T-cell (primary cell): ENCODE results near the gene NKAIN2. TPM values are rescaled to one million over a fixed set of nuclear protein-coding genes. Genes with fewer than 3 reads are reported as not detected.
"Not testable (repeated sequence)": the region's sequence is repeated elsewhere in the genome, so short reads cannot be mapped to it uniquely, and the experiment has no call there.

Experiments used
- ATAC-seq, 4 experiments: fragments of 200-7000 bp in 3 of 4; fragments of 150-1000 bp in 1 of 4; cut with Tn5 transposase; replicated peaks in 1 of 4; 1 replicate in 3 of 4; 2 replicates in 1 of 4; pipeline ENCODE4 v1.10.0; 2021; ENCODE audit warnings: moderate library complexity in 3 of 4, mild to moderate bottlenecking in 2 of 4, moderate number of reproducible peaks in 1 of 4
- CTCF ChIA-PET, 2 donors: fragments of 300-600 bp; sonication (Branson Sonifier 250); formaldehyde crosslinking; loops; one replicate each; lab custom pipeline; 2022; ENCODE audit warnings: antibody characterized with exemption in 2 of 2; lab: Charles Lee
- POLR2A ChIA-PET, 2 donors: fragments of 300-600 bp; sonication (Branson Sonifier 250); formaldehyde crosslinking; loops; one replicate each; lab custom pipeline; 2022; ENCODE audit warnings: antibody characterized with exemption in 2 of 2; lab: Charles Lee
- DNase-seq, 35 experiments: peaks; one replicate each; pipeline versions ENCODE4 v3.0.0 to v3.0.0-alpha.2; 2013 to 2023
- H3K27ac ChIP-seq: one replicate; pipeline ENCODE4 v1.5.1; 2013; ENCODE audit warnings: low read length
- H3K27me3 ChIP-seq, 2 experiments: replicated peaks in 1 of 2; 1 replicate in 1 of 2; 2 replicates in 1 of 2; pipeline versions ENCODE4 v1.6.1 to v1.7.0; 2013; ENCODE audit warnings: low read length in 1 of 2, mixed read lengths in 1 of 2; ENCODE audit not compliant: control insufficient read depth in 2 of 2, insufficient read depth in 2 of 2; ENCODE audit errors: extremely low read depth in 1 of 2
- H3K36me3 ChIP-seq, 2 donors: 1 replicate in 1 of 2; 2 replicates in 1 of 2; pipeline versions ENCODE4 v1.6.1 to v1.7.0; 2013; ENCODE audit warnings: low read length in 1 of 2; ENCODE audit not compliant: control insufficient read depth in 2 of 2, insufficient read depth in 1 of 2; ENCODE audit errors: extremely low read depth in 1 of 2
- H3K4me1 ChIP-seq, 2 experiments: 1 replicate in 1 of 2; 2 replicates in 1 of 2; pipeline versions ENCODE4 v1.6.1 to v1.7.0; 2013; ENCODE audit warnings: low read length in 2 of 2, mixed read lengths in 1 of 2; ENCODE audit not compliant: insufficient read depth in 2 of 2, control insufficient read depth in 1 of 2; ENCODE audit errors: extremely low read depth in 1 of 2
- H3K4me3 ChIP-seq, 2 donors: 1 replicate in 1 of 2; 2 replicates in 1 of 2; pipeline versions ENCODE4 v1.5.1 to v1.7.0; 2013; ENCODE audit warnings: mild to moderate bottlenecking in 2 of 2, low read length in 1 of 2, moderate library complexity in 1 of 2; ENCODE audit not compliant: control insufficient read depth in 1 of 2; ENCODE audit errors: extremely low read depth in 1 of 2
- H3K9me3 ChIP-seq: 2 replicates; pipeline ENCODE4 v1.7.0; 2013
- H3K27ac Mint-ChIP-seq, 2 donors: one replicate each; pipeline ENCODE4 v1.8.0; 2020 to 2021; ENCODE audit warnings: mild to moderate bottlenecking in 2 of 2, mixed read lengths in 2 of 2
- H3K27me3 Mint-ChIP-seq, 2 donors: one replicate each; pipeline ENCODE4 v1.8.0; 2021 to 2022; ENCODE audit warnings: mixed read lengths in 2 of 2
- H3K36me3 Mint-ChIP-seq: one replicate; pipeline ENCODE4 v1.8.0; 2021; ENCODE audit warnings: mixed read lengths
- H3K4me1 Mint-ChIP-seq, 3 donors: one replicate each; pipeline ENCODE4 v1.8.0; 2020 to 2022; ENCODE audit warnings: mixed read lengths in 3 of 3, mild to moderate bottlenecking in 1 of 3
- H3K4me3 Mint-ChIP-seq, 3 donors: one replicate each; pipeline ENCODE4 v1.8.0; 2020 to 2022; ENCODE audit warnings: mild to moderate bottlenecking in 3 of 3, mixed read lengths in 3 of 3, moderate library complexity in 3 of 3
- H3K9me3 Mint-ChIP-seq, 3 donors: one replicate each; pipeline ENCODE4 v1.8.0; 2020 to 2022; ENCODE audit warnings: mixed read lengths in 3 of 3
- WGBS: methylation state at CpG from one replicate; pipeline ENCODE4 v1.1.5; 2013; ENCODE audit warnings: missing lambda C conversion rate; ENCODE audit not compliant: insufficient coverage; 5-methylcytosine and 5-hydroxymethylcytosine counted together
- total RNA-seq, 35 experiments: library from RNA in 6 of 35; stranded (reverse) in 6 of 35; fragments of 120-200 nt in 1 of 35; gene quantifications; one replicate each; pipeline versions ENCODE4 v1.2.1 to v1.2.4 and lab custom pipeline; 2013 to 2026

NKAIN2 gene
- total RNA-seq, 5 donors from 2014 or later (not counting 1 experiment from before 2014, with no cell fraction given): 0.13 TPM; not detected in 4

DNA sequence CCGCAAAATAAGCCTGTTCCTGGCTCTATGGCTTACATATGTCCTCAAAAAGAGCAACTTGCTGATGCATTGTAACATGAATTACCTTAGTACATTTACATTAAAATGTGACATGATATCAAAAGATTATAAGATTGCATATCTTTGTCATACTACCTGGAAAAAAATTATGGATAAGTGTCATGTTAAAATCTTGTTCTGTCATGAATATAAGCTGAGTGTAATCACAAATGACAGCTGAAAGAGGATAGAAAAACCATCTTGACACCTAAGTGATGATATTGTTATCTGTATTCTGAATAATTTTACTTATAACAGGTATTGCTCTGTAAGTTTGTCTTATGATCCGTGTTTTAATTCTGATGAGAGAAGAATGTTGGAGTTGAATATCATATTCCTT lies 655.6 kb downstream of the NKAIN2 start:
- Mint-ChIP-seq H3K27ac (no peak overlapping the region), H3K27me3 (no peaks in the 10 kb centered on the region), H3K9me3 (peaks cover 1 to 4% (median 2%) of the 10 kb centered on the region in 3 donors), H3K4me3 (no peak overlapping the region), H3K4me1 (no peaks in the 10 kb centered on the region), H3K36me3 (no peaks in the 10 kb centered on the region)
- Histone ChIP-seq H3K4me1 (no peaks in the 10 kb centered on the region), H3K4me3 (no peak overlapping the region), H3K27me3 (no peaks in the 10 kb centered on the region), H3K9me3 (no peaks in the 10 kb centered on the region), H3K27ac (no peak overlapping the region), H3K36me3 (no peaks in the 10 kb centered on the region)
- no peak for ATAC-seq
- ChIA-PET POLR2A (no interaction called here), CTCF (no interaction called here)
- no peak for DNase-seq
- WGBS: no CpG with 5 or more reads among the region's 2 CpGs

DNA sequence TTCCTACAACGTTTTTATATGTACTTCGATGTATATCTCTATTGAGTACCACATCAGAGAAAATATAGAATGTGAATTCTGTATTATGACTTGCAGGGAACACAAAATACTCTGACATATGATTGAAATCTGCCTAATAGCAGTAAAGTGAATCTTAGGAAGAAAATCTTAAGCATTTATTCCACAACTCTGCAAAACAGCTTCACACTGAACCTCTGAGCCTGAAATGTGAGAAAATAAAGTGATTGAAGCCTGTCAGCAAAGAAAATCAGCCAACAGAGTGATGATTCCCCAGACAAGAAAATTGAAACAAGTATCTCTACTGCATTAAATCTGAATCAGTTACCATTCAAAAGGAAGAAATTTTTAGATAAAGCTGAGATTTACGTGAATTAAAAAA lies 659.1 kb downstream of the NKAIN2 start:
- Mint-ChIP-seq H3K9me3 (peaks cover 3 to 4% (median 3%) of the 10 kb centered on the region in 3 donors), H3K36me3 (no peaks in the 10 kb centered on the region), H3K27ac (no peak overlapping the region), H3K4me1 (no peaks in the 10 kb centered on the region), H3K27me3 (no peaks in the 10 kb centered on the region), H3K4me3 (no peak overlapping the region)
- H3K4me1 ChIP-seq: no peaks in the 10 kb centered on the region
- ChIA-PET CTCF (no interaction called here), POLR2A (no interaction called here)
- ATAC-seq: no peak
- no peak for DNase-seq
- H3K27ac ChIP-seq: no peak overlapping the region
- no peaks in the 10 kb centered on the region for H3K36me3 ChIP-seq
- no CpG with 5 or more reads among the region's 3 CpGs for WGBS
- no peaks in the 10 kb centered on the region for H3K27me3 ChIP-seq
- H3K9me3 ChIP-seq: no peaks in the 10 kb centered on the region
- H3K4me3 ChIP-seq: no peak overlapping the region

DNA sequence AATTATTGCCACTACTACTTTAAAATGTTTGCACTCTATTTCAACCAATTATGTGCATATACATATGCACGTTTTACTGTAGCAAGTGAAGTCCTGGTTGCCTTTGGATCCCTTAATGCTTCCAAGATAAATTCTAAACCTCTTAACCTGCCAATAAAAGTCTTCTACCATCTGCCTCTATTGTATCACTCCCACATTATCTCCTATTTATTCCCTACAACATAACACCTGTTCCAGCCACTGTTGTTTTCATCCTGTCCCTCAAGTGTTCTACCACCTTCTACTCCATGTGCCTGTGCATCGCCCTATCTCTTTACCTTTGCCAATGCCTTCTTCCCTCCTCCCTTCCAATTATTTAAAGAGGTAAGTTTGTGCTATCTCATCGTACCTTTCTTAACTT lies 659.6 kb downstream of the NKAIN2 start:
- Histone ChIP-seq H3K9me3 (no peaks in the 10 kb centered on the region), H3K4me3 (no peak overlapping the region), H3K27me3 (no peaks in the 10 kb centered on the region), H3K27ac (no peak overlapping the region), H3K4me1 (no peaks in the 10 kb centered on the region), H3K36me3 (no peaks in the 10 kb centered on the region)
- ATAC-seq (no peak), DNase-seq (no peak)
- Mint-ChIP-seq H3K4me3 (no peak overlapping the region), H3K36me3 (no peaks in the 10 kb centered on the region), H3K27ac (no peak overlapping the region), H3K9me3 (peaks cover 3 to 4% (median 3%) of the 10 kb centered on the region in 3 donors), H3K4me1 (no peaks in the 10 kb centered on the region), H3K27me3 (no peaks in the 10 kb centered on the region)
- ChIA-PET CTCF (no interaction called here), POLR2A (no interaction called here)
- 64% methylated on average over 1 of the region's 3 CpGs for WGBS

DNA sequence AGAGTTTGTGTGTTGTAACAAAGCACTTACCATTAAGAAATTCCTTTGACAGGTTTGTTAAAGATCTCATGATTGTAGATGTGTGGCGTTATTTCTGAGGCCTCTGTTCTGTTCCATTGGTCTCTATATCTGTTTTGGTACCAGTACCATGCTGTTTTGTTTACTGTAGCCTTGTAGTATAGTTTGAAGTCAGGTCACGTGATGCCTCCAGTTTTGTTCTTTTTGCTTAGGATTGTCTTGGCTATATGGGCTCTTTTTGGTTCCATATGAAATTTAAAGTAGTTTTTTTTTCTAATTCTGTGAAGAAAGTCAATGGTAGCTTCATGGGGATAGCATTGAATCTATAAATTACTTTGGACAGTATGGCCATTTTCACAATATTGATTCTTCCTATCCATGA lies 660.9 kb downstream of the NKAIN2 start:
- H3K9me3 ChIP-seq, H3K4me3 ChIP-seq, H3K36me3 ChIP-seq, H3K27me3 Mint-ChIP-seq, H3K9me3 Mint-ChIP-seq, DNase-seq, ATAC-seq, CTCF ChIA-PET, H3K4me1 ChIP-seq, H3K36me3 Mint-ChIP-seq, POLR2A ChIA-PET, H3K27me3 ChIP-seq, H3K27ac Mint-ChIP-seq, H3K4me1 Mint-ChIP-seq, H3K27ac ChIP-seq, H3K4me3 Mint-ChIP-seq: not testable (repeated sequence)
- WGBS: no CpG with 5 or more reads among the region's 2 CpGs

DNA sequence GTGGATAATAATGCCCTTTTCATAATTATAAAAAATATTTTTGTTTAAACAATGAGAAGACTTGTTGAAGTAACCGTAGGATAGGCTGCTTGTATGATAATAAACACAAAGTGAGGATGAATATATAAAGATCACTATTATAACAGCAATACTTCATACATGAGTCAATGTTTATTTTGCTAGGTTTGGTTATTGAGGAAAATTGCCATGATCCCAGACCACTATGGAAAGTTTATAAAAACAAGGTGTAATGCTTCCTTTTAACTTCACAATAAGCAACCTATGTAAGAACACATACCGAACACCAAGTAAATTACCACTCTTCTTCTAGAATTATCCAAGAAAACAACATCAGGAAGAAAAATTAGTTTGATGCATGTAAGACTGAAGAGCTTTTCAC lies 663.3 kb downstream of the NKAIN2 start:
- CTCF ChIA-PET: no interaction called here
- no CpG with 5 or more reads among the region's 2 CpGs for WGBS
- peaks cover 3 to 4% (median 3%) of the 10 kb centered on the region in 3 donors for H3K9me3 Mint-ChIP-seq

DNA sequence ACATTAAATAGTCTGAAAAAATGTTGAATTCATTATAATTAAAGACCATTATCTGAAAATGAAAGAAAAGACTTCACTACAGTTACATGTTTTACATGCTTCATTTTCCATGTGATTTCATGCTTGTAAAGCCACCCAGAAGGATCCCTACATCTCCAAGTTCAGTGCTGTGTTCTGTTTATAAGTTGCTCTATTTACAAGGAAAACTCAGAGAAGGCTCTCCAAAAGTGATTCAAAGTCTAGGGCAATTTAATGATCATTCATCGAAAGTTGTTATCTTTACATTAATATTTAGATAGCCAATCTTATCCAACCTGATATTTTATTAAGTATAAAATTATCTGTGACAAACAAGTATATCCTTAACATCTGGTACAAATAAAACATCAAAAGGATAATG lies 663.7 kb downstream of the NKAIN2 start:
- no CpG with 5 or more reads among the region's 1 CpG for WGBS
- CTCF ChIA-PET: no interaction called here
- Histone ChIP-seq H3K9me3 (no peaks in the 10 kb centered on the region), H3K4me3 (no peak overlapping the region), H3K4me1 (no peaks in the 10 kb centered on the region), H3K27ac (no peak overlapping the region), H3K27me3 (no peaks in the 10 kb centered on the region), H3K36me3 (no peaks in the 10 kb centered on the region)
- Mint-ChIP-seq H3K4me1 (no peaks in the 10 kb centered on the region), H3K9me3 (peaks cover 5 to 7% (median 6%) of the 10 kb centered on the region in 3 donors), H3K27me3 (no peaks in the 10 kb centered on the region), H3K36me3 (no peaks in the 10 kb centered on the region), H3K4me3 (no peak overlapping the region), H3K27ac (no peak overlapping the region)
- POLR2A ChIA-PET: no interaction called here
- DNase-seq (no peak), ATAC-seq (no peak)

More for the DNA sequence above, 663.3 kb downstream of the NKAIN2 start:
- Histone ChIP-seq H3K27me3 (no peaks in the 10 kb centered on the region), H3K36me3 (no peaks in the 10 kb centered on the region), H3K9me3 (no peaks in the 10 kb centered on the region), H3K27ac (no peak overlapping the region), H3K4me3 (no peak overlapping the region), H3K4me1 (no peaks in the 10 kb centered on the region)
- no peak overlapping the region for H3K4me3 Mint-ChIP-seq
- POLR2A ChIA-PET: no interaction called here
- no peak overlapping the region for H3K27ac Mint-ChIP-seq
- DNase-seq (no peak), ATAC-seq (no peak)
- H3K27me3 Mint-ChIP-seq: no peaks in the 10 kb centered on the region
- H3K36me3 Mint-ChIP-seq: no peaks in the 10 kb centered on the region
- H3K4me1 Mint-ChIP-seq: no peaks in the 10 kb centered on the region

DNA sequence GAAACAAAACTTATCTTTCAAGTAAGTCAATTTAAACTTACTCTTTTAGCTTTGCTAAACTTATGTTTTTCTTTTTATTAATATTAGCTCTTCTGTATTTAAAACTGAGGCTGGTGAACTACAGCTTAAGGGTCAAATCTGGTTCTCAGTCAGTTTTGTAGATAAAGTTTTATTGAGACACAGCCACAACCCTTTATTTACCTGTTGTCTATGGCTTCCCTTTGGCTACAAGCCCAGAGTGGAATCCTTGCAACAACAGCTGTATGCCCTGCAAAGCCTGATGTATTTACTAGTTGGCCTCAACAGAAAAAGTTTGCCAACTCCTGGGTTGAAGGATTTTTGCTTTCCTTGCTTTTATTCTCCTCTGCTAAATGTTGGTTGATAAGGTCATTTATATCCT lies 667.1 kb downstream of the NKAIN2 start:
- Histone ChIP-seq H3K4me1 (no peaks in the 10 kb centered on the region), H3K36me3 (no peaks in the 10 kb centered on the region), H3K4me3 (no peak overlapping the region), H3K27me3 (no peaks in the 10 kb centered on the region), H3K9me3 (no peaks in the 10 kb centered on the region), H3K27ac (no peak overlapping the region)
- no peaks in the 10 kb centered on the region for H3K27me3 Mint-ChIP-seq
- no peaks in the 10 kb centered on the region for H3K36me3 Mint-ChIP-seq
- H3K9me3 Mint-ChIP-seq: peaks cover 4 to 6% (median 4%) of the 10 kb centered on the region in 3 donors
- H3K27ac Mint-ChIP-seq: no peak overlapping the region
- POLR2A ChIA-PET: no interaction called here
- H3K4me1 Mint-ChIP-seq: no peaks in the 10 kb centered on the region
- no peak overlapping the region for H3K4me3 Mint-ChIP-seq
- CTCF ChIA-PET: no interaction called here
- DNase-seq (no peak), ATAC-seq (no peak)
